T-helper 2 cell treated with Interferon-gamma antibody and Interleukin-4, amounts not matched to agents 100 ng/mL and 5 ng/mL, for 36 hours (primary cell): ENCODE measurements around the gene LINC00632. TPM values are rescaled to one million over a fixed set of nuclear protein-coding genes. Genes with fewer than 3 reads are reported as not detected.
"Not testable (repeated sequence)": the region's sequence is repeated elsewhere in the genome, so short reads cannot be mapped to it uniquely, and the experiment has no call there.

Source experiments
- intact Hi-C: fragments of 100-400 bp; cut with micrococcal nuclease; formaldehyde crosslinking; loops from one replicate; pipeline ENCODE4 v1.15.1; 2023
- total RNA-seq: library from RNA; stranded (reverse); gene quantifications from 2 replicates; pipeline ENCODE4 v1.2.3, GENCODE V29; 2022

The LINC00632 gene
- 2.8 and 3.1 TPM in 2 replicates for total RNA-seq

DNA sequence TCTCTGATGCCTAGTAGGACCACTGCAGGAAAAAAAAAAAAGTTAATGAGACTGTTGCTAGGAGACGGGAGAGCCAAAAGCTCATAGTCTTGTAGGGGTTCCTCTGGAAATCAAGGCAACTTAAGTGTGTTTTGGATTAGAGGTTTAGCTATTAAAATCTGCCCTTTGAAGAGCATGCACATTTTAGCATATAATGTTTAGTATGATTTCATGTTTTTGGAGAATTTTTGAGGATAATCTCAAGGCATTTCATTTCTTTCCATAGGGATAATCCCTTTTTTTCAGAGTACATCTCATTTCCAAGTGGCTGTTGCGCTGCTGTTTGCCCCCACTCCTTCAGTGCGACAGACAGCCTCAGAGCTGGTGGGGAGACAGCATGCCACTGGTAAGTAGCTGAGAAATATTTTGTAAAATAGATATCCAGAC lies at the start of gene LINC00632:
LINC00632 (plus strand) TSS at position 339 of the 426 bp plus-strand sequence.
- intact Hi-C loops = no loop called here

DNA sequence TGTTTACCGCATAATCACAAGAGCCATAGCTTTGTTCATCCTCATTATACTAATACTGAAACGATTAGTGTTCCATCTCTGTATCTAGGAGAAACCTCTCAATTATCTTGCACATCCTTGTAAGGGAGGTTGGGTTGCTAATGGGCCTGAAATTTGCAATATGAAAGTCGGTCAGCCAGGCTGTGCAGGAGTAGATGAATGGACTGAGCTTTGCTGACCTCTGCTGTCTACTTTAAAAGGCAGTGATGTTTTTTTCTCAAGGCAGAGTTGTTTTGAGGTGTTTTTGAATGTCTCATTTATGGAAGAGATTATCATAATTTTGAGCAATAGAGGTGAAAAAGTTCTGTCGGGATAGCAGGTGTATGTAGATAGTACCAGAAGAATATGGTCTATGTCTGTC lies 47.9 kb upstream of the LINC00632 start:
- intact Hi-C loops = no loop called here

DNA sequence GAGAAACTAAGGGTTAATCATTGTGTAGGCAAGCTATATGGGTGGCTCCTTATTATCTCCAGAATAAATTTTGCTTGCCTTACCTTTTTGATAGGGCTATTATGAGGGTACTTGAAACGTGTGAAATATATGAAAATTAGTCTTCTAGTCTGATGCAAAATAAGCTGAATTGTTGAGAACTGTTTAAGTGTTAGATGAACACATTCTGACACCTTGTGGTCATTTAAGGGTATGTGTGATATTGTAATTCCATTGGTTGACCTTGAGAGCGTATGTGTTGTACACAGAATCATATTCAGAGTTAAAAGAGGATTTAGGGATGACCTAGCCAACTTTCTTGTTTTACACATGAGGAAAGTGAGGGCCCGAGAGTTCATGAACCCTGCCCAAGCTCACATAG lies 44.6 kb upstream of the LINC00632 start:
- intact Hi-C loops = no loop called here

DNA sequence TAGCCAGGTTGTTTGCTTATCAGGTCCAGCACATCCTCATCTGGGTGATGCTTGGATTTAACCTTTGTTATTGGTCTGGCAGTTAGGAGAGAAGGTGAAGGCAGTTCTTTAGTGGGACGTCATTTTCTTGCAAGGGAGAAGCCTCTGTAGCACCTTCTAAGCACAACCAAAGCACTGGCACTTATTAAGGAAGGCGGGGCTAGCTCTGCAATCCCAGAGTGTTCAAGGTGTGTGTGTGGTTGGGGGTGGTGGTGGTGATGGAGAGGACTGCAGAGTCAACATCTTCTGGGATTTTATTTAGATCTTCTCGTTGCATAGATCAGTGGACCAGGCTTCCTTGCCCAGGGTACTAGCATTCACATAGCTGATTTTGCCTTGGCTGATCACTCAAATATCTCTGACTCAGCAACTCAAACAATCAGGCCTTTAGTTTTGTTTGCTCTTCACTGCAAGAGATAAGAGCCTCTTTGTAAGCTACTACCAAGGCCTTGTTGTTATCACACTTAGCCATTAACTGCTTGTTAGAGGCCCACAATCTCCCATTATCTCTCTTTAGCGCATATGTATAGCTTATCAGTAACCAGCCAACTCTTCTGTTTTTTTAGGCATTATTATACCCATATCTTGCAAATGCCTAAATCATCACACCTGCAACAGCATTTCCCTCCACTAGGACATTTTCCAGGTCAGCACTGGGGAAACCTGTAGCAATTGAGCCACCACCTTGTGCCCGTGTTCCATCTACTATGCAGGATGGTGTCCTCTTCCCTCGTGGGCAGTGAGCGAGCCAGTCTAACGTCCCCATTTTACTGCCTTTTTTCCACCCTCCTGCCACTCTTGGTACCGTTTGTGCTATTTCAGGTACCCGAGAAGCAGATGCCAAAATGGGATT lies 36.5 kb upstream of the LINC00632 start:
- intact Hi-C loops = no loop called here

DNA sequence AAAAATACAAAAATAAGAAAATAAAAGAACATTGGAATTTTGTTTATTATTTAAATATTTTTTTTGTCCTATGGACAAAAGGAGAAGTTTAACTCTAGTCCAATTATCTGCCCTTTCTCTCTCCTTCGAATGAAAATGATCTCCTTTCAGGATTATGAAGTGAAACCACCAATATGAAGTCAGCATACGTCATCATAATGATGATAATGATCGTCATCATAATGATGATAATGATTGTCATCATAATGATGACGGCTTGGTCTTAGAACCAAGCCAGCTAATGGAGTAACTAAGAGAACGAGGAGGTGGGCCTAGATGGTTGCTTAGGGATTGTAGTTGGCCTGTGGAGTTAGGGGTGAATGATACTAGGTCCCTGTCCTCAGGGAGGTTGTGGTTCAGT lies 21.9 kb upstream of the LINC00632 start:
- intact Hi-C loops = no loop called here

DNA sequence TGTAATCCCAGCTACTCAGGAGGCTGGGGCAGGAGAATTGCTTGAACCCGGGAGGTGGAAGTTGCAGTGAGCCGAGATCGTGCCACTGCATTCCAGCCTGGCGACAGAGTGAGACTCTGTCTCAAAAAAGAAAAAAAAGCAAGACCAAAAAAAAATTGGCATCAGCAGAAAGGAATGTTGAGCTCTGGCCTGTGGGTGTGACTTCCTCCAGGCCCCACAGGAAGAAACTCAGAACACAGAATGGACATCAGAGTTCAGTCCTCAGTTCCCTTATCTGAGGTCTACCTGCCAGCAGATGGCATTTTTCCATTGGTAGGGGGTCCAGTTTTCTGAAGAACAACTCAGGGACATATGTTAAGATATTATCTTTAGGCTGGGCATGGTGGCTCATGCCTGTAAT lies 18.0 kb upstream of the LINC00632 start:
- intact Hi-C loops = not testable (repeated sequence)

DNA sequence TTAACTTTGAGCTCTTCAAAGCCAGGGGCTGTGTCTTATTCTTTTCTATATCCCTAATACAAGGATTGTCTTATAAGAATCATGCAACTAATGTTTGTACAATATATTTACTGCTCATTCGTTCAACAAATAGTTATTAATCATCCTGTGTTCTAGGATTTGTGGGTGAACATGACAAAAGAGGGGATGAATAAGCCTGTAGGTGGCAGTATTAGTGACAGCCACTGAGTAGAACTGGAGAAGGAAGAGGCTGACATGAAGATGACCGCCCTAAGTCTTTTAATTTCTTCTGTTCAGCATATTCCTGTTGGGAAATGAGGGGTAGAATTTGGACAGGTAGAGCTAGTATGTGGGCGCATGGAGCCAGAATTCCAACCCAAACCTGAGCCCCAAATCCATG lies 11.9 kb upstream of the LINC00632 start:
- intact Hi-C loops = no loop called here

DNA sequence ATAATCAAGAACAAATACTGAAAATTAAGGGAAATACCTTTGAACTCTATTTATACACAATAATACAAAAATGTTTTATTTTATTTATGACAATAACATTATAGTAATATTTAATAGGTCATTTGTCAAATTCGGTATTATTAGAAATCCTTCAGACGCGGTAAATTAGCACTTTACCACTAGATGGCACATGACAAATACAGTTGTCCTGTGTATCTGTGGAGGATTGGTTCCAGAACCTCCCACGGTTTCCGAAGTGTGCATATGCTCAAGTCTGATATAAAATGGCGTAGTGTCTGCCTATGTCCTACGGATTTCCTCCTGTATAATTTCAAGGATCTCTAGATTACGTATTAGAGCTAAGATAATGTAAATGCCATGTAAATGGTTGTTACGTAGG lies 8.1 kb upstream of the LINC00632 start:
- intact Hi-C loops = loop anchor here (1.0 kb wide), 1 partner anchor 32 kb away; no protein-coding TSS in a partner anchor

DNA sequence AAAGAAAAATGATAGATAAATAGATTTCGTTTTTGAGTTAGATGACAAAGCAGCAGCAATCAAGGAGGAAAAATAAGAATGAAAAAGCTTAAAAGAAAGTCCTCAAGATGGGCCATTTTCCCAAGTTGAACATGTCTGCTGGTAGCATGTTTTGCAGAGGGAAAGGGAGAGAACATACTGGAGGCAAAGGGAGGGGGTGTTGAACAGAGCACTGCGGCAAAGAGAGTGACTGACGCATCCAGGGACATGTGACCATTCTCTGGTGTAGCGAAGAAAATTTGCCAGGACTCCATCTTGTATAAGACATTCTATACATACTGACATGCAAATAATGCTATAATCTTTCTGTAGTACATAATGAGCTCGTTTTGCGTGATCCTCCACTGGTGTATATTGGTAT lies 1.2 kb downstream of the LINC00632 start:
- intact Hi-C loops = no loop called here

DNA sequence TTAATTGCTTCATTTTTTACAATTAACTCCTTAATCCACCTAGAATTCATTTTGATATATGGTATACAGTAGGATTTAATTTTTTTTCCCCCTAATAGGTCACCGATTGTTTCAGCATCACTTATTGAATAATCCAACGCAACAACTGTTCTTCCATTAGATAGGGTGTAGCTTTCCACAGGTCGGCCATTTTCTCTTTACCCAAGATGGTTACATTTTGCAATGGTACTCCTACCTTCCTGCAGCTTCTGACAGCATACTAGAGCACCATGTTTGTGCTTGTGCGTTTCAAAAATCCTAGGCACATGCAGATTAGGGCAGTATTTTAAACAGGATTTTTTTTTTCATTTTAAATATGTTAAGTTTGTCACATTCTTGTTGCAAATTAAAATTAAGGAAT lies 2.3 kb downstream of the LINC00632 start:
- intact Hi-C loops = no loop called here

DNA sequence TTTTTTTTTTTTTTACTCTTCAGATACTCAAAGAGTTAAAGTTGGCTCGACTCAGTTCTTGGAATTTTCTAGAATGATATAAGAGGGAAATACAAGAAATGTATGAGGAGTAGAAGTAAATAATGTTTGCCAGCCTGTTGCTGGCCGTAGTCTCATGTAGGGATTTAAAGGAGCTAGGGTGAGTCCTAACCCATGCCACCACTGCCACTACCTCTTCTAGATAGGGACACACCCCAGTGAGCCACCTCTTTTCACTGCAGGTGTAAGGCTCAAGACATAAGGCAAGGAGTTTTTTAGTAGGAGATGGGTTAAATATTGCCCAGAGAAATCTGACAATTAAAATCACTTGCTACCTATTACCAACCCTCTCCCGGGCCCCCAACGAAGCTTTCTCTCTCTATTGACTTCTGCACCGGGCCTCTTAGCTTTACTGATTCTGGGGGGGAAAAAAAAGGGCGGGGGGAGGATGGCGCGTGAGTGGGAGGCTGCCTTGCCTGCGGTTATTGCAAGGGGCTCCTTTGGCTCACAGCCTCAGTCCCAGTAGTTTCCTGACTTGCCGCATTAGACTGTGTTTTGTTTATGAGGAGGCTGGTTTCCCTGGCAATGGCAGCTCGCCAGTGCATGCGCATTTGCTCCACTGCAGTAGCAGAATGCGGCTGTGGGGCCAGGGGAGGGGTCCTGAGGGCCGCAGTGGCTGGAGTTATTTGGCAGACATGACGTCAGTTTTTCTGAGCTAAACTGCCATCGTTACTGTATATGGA lies 3.0 kb downstream of the LINC00632 start:
- intact Hi-C loops = no loop called here

DNA sequence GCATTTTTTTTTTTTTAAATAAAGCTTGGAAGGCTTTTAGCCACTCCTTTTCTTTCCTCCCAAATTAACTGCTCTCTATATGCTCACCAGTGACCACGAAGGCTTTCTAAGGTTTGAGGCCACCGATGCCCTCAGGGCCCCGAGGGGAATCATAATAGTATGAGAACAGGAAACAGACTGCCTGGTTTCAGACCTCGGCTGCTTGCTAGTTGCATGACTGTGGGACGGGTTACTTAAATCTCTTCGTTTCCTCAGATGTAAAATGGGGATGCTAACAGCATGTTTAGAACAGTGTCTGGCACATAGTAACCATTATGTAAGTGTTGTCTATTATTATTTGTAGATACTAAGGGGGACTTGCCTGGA lies 3.6 kb downstream of the LINC00632 start:
- intact Hi-C loops = no loop called here

DNA sequence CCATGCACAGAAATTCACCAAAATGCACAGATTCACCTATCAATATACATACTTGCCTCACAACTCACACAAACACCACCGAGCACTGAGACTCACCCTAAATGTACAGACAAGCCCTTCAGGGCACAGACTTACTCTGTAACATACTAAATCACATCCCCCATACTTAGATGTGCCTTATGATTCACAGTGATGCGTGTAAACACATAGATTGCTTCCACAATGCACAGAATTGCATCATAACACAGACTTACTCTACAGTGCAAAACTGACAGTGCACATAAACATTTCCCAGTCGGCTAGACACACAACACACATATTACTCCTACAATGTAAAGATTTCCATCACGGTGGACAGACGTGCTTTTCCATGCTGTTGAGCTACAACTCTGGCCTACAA lies 6.2 kb downstream of the LINC00632 start:
- intact Hi-C loops = no loop called here

DNA sequence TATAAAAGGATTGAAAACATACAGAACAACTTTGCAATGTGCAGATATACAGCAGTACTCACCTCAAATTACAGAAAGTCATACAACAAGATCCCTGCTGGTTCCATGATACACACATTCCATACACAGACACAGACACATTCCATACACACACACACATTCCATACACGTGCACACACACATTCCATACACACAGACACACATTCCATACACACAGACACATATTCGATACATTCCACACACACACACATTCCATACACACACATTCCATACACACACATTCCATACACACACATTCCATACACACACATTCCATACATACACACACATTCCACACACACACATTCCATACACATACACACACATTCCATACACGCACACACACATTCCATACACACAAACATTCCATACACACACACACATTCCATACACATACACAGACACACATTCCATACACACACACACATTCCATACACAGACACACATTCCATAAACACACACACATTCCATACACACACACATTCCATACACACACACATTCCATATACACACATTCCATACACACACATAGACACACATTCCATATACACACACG lies 13.7 kb downstream of the LINC00632 start:
- intact Hi-C loops = no loop called here

DNA sequence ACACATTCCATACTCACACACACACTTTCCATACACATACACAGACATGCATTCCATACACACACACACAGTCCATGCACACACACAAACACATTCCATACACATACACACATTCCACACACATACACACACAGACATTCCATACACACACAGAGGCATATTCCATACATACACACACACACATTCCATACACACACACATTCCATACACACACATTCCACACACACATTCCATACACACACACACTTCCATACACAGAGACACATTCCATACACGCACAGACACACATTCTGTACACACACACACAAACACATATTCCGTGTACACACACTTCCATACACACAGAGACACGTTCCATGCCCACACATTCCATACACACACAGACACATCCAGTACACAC lies 14.8 kb downstream of the LINC00632 start:
- intact Hi-C loops = no loop called here

DNA sequence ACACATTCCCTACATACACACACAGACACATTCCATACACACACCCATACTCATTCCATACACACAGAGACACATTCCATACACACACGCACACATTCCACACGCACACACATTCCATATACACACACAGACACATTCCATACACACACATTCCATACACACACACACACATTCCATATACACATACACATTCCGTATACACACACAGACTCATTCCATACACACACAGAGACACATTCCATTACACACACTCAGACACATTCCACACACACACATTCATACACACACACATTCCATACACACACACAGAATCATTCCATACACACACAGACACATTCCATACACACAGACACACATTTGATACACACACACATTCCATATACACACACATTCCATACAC lies 15.2 kb downstream of the LINC00632 start:
- intact Hi-C loops = no loop called here

DNA sequence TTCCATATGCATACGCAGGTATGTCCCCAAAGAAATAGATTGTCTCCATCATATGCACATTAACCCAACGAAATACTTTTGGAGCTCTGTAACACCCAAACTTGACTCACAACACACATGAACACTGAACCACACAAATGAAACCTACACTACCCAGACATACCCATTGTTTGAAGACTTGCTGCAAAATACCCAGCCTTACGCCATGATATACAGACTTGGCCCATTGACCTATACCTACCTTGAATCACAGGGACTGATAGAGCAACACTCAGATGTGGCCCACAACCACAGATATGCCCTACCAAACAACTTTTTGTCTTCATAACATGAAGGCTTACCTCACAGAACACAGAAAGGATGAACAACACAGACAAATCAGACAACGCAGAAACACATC lies 15.9 kb downstream of the LINC00632 start:
- intact Hi-C loops = no loop called here

DNA sequence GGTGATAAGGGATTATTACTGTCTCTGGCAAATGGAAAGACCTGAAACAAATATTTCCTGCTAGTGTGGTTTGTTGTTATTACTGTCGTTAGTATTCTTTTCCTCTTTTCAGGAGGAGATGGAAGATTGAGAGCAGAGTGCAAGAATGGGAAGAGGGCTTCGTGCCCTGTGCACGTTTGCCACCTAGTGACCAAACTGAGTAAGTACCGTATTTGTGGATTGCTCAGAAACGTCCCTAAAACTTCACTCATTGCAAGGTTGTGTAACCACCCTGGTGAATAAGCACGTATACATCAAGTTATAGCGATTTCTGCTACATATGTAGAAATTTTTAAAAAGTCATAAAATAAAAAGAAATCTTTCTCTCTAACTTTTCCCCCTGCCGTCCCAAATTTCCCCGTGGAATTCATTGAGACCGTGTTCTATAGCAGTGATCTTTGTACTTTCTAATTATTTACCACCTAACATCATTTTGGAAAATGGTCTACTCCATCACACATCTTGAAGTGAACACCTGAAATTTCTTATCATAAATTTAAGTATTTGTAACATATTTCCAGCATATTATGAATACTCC lies 24.3 kb downstream of the LINC00632 start:
- intact Hi-C loops = loop anchor here (1.0 to 10.0 kb wide), 2 partner anchors 33 to 679 kb away; no protein-coding TSS in a partner anchor

DNA sequence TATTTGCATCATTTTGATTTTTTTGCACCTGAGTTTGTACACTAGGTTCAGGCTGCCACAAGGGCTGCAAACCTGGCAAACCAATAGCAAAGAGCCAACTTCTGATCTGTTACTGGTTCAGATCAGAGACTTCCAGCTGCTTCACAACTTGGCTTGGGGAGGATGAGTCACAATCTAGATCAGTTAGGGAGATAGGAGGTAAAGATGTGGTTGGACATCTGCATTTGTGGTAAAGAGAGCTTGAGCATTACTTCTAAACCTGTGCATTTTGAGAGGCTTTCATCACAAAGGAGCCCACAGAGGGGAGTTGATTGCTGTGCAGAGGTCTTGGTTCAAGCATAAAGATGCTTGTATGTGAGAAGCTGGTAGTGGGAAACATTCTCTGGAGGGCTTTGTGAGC lies 34.5 kb downstream of the LINC00632 start:
- intact Hi-C loops = no loop called here

DNA sequence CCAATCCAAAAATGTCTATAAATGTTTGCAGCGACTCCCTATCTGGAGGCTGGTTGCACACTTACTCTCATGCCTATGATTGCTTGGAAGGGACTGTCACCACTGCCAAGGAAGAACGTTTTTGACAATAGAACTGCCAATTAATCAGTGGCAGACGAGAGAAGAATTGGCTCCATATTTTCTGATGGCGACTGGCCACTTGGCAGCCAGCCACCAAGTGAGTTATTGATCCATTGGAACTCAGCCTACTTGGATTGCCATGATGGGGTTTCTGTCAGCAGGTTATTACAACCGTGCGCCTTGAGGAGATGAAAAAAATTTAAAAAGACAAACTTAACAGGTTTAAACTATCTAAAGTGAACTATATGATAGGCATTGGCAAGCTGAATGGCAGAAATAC lies 47.4 kb downstream of the LINC00632 start:
- intact Hi-C loops = no loop called here

DNA sequence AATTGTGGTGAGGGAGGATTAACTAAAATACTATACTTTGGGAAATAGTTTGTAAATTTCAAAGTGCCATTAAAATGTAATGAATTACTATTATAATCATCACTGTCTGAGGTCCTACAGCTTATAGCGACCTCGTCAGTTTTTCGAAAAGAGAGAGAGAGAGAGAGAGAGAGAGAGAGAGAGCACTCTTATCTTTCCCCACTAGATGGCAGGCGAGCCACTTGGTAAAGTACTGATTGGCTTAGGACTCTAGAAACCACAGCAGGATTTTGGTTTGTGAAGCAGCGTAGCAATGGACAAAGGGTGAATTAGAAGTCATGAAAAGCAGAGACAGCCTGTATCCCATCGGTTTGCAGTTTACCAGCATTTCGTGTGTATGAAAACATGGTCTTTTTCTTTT lies 52.5 kb downstream of the LINC00632 start:
- intact Hi-C loops = loop anchor here (10.0 kb wide), 1 partner anchor 393 kb away; no protein-coding TSS in a partner anchor
